HEK293T (cell line): ENCODE data around the gene MFSD2B.
"Not testable (repeated sequence)": the region's sequence is repeated elsewhere in the genome, so short reads cannot be mapped to it uniquely, and the experiment has no call there.

Experiments used
- BHLHE40 ChIP-seq: fragments of 450-650 bp; IDR thresholded peaks from 2 replicates; pipeline ENCODE4 v1.6.1; 2016; ENCODE audit warnings: mild to moderate bottlenecking, moderate library complexity, borderline replicate concordance
- CTBP1 ChIP-seq: fragments of 450-650 bp; IDR thresholded peaks from 2 replicates; pipeline ENCODE4 v1.6.1; 2016; ENCODE audit warnings: borderline replicate concordance
- FOXA1 ChIP-seq: fragments of 450-650 bp; IDR thresholded peaks from 2 replicates; pipeline ENCODE4 v1.6.1; 2016; ENCODE audit warnings: mild to moderate bottlenecking
- FOXK2 ChIP-seq: fragments of 450-650 bp; IDR thresholded peaks from 2 replicates; pipeline ENCODE4 v1.6.1; 2016; ENCODE audit warnings: mild to moderate bottlenecking
- FOXM1 ChIP-seq: fragments of 450-650 bp; IDR thresholded peaks from 2 replicates; pipeline ENCODE4 v1.6.1; 2017; ENCODE audit warnings: mild to moderate bottlenecking, borderline replicate concordance
- PKNOX1 ChIP-seq: fragments of 450-650 bp; IDR thresholded peaks from 2 replicates; pipeline ENCODE4 v1.6.1; 2016
- SP1 ChIP-seq: fragments of 450-650 bp; IDR thresholded peaks from 2 replicates; pipeline ENCODE4 v1.6.1; 2017
- SUZ12 ChIP-seq: fragments of 450-650 bp; IDR thresholded peaks from 2 replicates; pipeline ENCODE4 v1.6.1; 2016; ENCODE audit warnings: mild to moderate bottlenecking
- TARDBP ChIP-seq: fragments of 450-650 bp; IDR thresholded peaks from 2 replicates; pipeline ENCODE4 v1.6.1; 2016
- ZNF384 ChIP-seq: fragments of 450-650 bp; IDR thresholded peaks from 2 replicates; pipeline ENCODE4 v1.6.1; 2016

DNA sequence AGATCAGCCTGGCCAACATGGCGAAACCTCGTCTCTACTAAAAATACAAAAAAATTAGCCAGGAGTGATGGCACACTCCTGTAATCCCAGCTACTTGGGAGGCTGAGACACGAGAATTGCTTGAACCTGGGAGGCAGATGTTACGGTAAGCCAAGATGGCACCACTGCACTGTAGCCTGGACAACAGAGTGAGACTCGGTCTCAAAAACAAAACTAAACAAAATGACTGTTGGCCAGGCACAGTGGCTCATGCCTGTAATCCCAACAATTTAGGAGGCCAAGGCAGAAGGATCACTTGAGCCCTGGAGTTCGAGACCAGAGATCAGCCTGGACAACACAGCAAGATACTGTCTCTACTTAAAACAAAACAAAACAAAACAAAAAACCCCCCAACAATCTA is 33.2 kb downstream of the MFSD2B start:
- TF ChIP-seq ZNF384, FOXM1, FOXA1, FOXK2, SUZ12, PKNOX1, CTBP1, BHLHE40, TARDBP, SP1: not testable (repeated sequence)
